GM19025 (cell line): ENCODE results near the gene TTC6.

Experiments used
- ATAC-seq: cut with Tn5 transposase; IDR thresholded peaks from one replicate; pipeline ENCODE4 v1.9.1; 2021; ENCODE audit warnings: mild to moderate bottlenecking, low read depth, moderate library complexity; ENCODE audit not compliant: unreplicated experiment

The TTC6 gene

GRCh38 chr14:37623426-37623951 lies 28.1 kb downstream of the TTC6 start:
- ATAC-seq, result no peak

GRCh38 chr14:37623971-37624370 lies 28.5 kb downstream of the TTC6 start:
- no peak for ATAC-seq

DNA sequence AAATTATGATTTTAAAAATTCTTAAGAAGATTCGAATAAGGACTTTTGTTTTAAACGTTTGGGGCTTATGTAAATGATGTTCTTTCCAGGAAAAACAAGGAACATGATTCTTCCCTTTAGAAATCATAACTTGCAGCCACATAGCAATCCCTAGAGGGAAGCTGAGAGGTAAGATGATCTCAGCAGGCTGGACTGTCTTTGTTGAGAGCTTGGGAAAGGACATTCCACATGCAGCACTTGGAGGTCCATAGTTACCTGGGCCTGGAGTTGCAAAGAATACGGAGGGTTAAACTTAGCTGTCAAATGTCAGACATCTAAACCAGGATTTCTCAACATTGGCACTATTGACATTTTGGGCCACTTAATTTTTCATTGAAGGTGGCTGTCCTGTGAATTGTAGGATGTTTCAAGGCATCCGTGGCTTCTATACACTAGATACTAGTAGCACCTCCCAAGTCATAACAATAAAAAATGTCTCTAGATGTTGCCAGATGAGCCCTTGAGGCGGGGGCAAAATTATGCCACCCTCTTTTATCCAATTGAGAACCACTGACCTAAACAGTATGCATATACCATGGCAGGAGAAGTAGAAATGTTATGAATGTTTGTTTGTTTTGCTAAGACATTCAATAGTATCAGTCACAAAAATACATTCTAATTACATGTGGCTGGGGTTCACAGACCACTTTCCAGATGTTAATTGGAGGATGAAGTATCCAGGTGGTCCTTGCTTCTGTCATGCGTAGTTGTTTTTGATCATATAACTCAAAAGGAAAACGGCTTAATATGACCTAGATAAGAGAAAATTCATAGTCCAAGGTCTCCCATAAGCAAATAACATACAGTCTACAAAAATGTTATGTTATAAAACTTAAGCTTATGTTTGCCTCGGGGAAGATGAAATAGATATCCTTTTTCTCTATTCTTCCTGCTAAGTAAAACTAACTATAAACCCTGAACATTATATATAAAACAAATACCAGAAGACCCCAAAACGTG lies 30.5 kb downstream of the TTC6 start:
- no peak for ATAC-seq

DNA sequence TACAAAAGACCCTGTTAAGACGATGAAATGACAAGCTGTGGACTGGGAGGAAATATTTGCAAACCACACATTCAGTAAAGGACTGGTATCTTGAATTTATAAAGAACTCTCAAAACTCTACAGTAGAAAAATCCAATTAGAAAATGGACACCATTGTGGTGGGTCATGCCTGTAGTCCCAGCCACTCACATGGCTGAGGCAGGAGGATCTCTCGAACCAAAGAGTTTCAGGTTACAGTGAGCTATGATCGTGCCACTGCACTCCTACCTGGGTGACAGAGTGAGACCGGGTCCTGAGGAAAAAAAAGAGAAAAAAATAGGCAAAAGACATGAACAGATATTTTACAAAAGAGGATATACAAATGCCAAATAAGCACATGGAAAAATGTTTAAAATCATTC lies 41.9 kb downstream of the TTC6 start:
- no peak for ATAC-seq

GRCh38 chr14:37638599-37638998 lies 43.2 kb downstream of the TTC6 start:
- no peak for ATAC-seq

- ATAC-seq, result no peak
These were observed 45.7 kb downstream of the TTC6 start for GRCh38 chr14:37641117-37641516.

- no peak for ATAC-seq
These were observed 46.7 kb downstream of the TTC6 start for GRCh38 chr14:37642125-37642524.

DNA sequence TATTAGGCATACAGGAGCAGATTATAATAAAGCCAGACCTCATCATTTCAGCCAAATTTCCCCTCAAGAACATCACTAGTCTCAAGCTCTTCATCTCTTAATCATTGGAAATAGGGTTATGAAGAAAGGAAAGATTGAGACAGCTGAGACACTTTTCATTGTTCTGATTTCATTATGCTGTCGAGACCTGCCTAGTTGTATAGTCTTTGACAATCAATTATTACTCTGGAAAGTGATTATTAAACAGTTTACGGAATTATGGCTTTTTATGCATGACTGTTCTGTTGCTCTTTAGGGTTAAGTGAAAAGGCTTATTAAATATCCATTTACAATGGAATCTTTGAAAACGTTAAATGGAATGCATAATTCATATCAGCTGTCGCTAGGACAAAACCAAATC lies 48.3 kb downstream of the TTC6 start:
- ATAC-seq, result no peak
